Measurements from ENCODE around the gene AGBL3. TPM values are rescaled to one million over a fixed set of nuclear protein-coding genes. Genes with fewer than 3 reads are reported as not detected.

AGBL3 gene
- total RNA-seq, 1 donor from 2014 or later = 0.91 TPM

DNA sequence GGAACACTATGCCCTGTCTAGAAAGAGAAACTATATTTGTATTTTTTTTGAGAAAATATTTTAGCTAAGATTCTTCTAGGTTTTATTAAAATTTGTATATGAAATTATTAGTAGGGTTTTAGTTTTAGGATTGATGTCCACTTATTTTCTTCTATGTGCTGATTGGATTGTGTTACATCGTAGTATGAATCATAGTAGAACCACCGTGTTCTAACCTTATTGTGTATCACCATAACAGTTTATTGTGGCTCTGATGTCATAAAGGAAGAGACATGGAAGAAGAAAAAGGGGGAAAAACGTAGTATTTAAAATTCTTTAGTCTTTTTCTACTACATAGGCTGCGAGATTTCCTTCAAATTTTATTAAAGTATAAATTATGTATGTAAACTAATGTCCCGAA is 1.9 kb downstream of the AGBL3 start:
- Histone ChIP-seq H3K4me1 (ENCODE audit: insufficient read depth, low read length) (peaks cover 20% of the 10 kb centered on the region), H3K4me3 (ENCODE audit: insufficient read depth, low read depth, low read length) (no peak overlapping the region), H3K4me2 (ENCODE audit: low read length) (no peak overlapping the region), H3K79me2 (ENCODE audit: insufficient read depth, low read length) (peaks cover 5% of the 10 kb centered on the region), H3K36me3 (ENCODE audit: insufficient read depth, low read length) (no peaks in the 10 kb centered on the region), H3K27me3 (ENCODE audit: insufficient read depth, low read length) (no peaks in the 10 kb centered on the region), H4K20me1 (ENCODE audit: insufficient read depth, low read length) (no peaks in the 10 kb centered on the region), H3K27ac (ENCODE audit: low read depth, low read length) (no peak overlapping the region), H3K9me3 (ENCODE audit: insufficient read depth, low read depth, low read length) (no peaks in the 10 kb centered on the region), H2AFZ (ENCODE audit: low read depth, low read length) (no peak overlapping the region), H3K9ac (ENCODE audit: low read length) (no peak overlapping the region)
- TF ChIP-seq EZH2 (IDR thresholded peaks at IDR 0.05; ENCODE audit: insufficient read depth, low read length) = no peak
- TF ChIP-seq, protein P1, sequence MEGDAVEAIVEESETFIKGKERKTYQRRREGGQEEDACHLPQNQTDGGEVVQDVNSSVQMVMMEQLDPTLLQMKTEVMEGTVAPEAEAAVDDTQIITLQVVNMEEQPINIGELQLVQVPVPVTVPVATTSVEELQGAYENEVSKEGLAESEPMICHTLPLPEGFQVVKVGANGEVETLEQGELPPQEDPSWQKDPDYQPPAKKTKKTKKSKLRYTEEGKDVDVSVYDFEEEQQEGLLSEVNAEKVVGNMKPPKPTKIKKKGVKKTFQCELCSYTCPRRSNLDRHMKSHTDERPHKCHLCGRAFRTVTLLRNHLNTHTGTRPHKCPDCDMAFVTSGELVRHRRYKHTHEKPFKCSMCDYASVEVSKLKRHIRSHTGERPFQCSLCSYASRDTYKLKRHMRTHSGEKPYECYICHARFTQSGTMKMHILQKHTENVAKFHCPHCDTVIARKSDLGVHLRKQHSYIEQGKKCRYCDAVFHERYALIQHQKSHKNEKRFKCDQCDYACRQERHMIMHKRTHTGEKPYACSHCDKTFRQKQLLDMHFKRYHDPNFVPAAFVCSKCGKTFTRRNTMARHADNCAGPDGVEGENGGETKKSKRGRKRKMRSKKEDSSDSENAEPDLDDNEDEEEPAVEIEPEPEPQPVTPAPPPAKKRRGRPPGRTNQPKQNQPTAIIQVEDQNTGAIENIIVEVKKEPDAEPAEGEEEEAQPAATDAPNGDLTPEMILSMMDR (IDR thresholded peaks at IDR 0.05; ENCODE audit: insufficient read depth, low read depth, low read length) = no peak
- H3K36me3 Mint-ChIP-seq (ENCODE audit: low read depth, unreplicated experiment) = no peaks in the 10 kb centered on the region
- H3K27ac Mint-ChIP-seq (ENCODE audit: unreplicated experiment) = no peak overlapping the region
- H3K27me3 Mint-ChIP-seq (ENCODE audit: low read depth, unreplicated experiment) = no peaks in the 10 kb centered on the region
- H3K4me1 Mint-ChIP-seq (ENCODE audit: low read depth, unreplicated experiment) = peaks cover 16% of the 10 kb centered on the region
- no peaks in the 10 kb centered on the region for H3K9me3 Mint-ChIP-seq (ENCODE audit: unreplicated experiment)
- no peak for DNase-seq (ENCODE audit: low read depth)
- FAIRE-seq = no peak
- H3K4me3 Mint-ChIP-seq (ENCODE audit: unreplicated experiment) = no peak overlapping the region

DNA sequence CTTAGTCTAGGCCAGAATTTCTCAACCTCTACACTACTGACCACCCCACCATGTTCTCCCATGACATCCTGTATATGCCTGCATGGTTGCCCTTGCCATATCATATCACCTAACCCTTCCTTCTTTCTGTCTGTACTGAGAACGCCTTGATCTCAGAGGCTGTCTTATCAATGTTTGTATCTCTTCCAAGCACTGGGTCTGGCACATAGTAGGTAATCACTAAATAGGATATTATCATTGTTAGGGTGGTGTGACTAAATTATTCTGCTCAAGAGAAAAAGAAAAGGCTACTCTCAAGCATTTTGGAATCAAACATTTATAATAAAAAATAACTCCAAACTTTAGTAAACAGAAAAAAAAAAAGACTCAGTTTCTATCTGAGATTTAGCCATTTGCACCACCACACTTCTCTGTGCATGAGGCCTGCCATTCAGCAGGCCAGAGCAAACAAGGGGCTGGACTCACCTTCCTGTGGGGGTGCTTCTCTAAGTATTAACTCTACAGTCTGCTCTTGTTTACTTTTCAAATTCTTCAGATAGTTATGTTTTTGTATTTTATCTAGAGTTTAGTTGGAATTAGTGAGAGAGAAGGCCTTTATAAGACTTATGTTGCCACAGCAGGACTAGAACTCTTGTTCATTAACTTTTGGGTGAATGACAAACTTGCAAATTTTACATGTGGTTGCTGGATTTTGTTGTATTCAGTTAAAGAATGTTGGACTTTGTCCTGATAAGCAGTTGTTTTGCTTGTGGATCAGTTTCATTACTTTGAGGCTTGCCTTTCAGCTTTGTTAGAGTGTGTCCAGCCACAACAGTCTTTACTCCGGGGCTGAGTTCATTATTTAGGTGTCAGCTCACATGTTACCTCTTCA is 5.4 kb downstream of the AGBL3 start:
- Histone ChIP-seq H4K20me1 (ENCODE audit: insufficient read depth, low read length) (no peaks in the 10 kb centered on the region), H3K36me3 (ENCODE audit: insufficient read depth, low read length) (peaks cover 4% of the 10 kb centered on the region), H3K4me3 (ENCODE audit: insufficient read depth, low read depth, low read length) (no peak overlapping the region), H3K4me1 (ENCODE audit: insufficient read depth, low read length) (peaks cover 20% of the 10 kb centered on the region), H3K9ac (ENCODE audit: low read length) (no peak overlapping the region), H3K4me2 (ENCODE audit: low read length) (peak overlapping the region; percentile 21), H3K9me3 (ENCODE audit: insufficient read depth, low read depth, low read length) (no peaks in the 10 kb centered on the region), H3K27me3 (ENCODE audit: insufficient read depth, low read length) (no peaks in the 10 kb centered on the region), H3K27ac (ENCODE audit: low read depth, low read length) (no peak overlapping the region), H2AFZ (ENCODE audit: low read depth, low read length) (no peak overlapping the region), H3K79me2 (ENCODE audit: insufficient read depth, low read length) (peaks cover 5% of the 10 kb centered on the region)
- Mint-ChIP-seq H3K9me3 (ENCODE audit: unreplicated experiment) (no peaks in the 10 kb centered on the region), H3K4me3 (ENCODE audit: unreplicated experiment) (no peak overlapping the region), H3K4me1 (ENCODE audit: low read depth, unreplicated experiment) (peaks cover 16% of the 10 kb centered on the region), H3K36me3 (ENCODE audit: low read depth, unreplicated experiment) (peaks cover 5% of the 10 kb centered on the region), H3K27ac (ENCODE audit: unreplicated experiment) (no peak overlapping the region), H3K27me3 (ENCODE audit: low read depth, unreplicated experiment) (no peaks in the 10 kb centered on the region)
- no peak for FAIRE-seq
- no peak for DNase-seq (ENCODE audit: low read depth)
- TF ChIP-seq, protein P1 (IDR thresholded peaks at IDR 0.05; ENCODE audit: insufficient read depth, low read depth, low read length) = no peak
- no peak for TF ChIP-seq EZH2 (IDR thresholded peaks at IDR 0.05; ENCODE audit: insufficient read depth, low read length)

DNA sequence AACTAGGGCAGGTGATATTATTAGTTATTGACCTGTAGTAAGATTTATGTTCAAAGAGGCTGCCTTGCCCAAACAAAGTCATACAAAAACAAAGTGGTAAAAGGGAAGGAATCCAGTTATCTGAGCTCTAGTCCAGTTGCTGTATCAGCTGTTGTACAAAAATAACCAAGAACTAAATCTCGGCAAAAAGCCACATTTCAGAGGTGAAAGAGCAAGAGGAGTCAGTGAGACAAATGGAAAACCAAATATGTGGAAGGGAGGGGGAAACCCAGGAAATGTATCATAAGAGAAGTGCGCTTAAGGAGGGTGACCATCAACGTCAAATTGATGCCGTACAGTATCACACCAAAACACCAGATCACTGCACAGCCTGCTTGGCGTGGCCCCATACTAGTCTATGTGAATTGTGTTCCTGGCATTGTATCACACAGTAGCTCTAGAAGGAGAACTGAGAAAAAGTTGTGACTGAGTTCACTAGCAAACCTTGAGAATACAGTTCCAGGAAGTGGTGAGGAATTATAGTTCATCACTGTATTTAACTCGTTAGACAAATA is 6.4 kb downstream of the AGBL3 start:
- H3K9ac ChIP-seq (ENCODE audit: low read length) = no peak overlapping the region
- H3K36me3 ChIP-seq (ENCODE audit: insufficient read depth, low read length) = peaks cover 4% of the 10 kb centered on the region
- DNase-seq (ENCODE audit: low read depth) = peak; percentile 52
- Mint-ChIP-seq H3K4me1 (ENCODE audit: low read depth, unreplicated experiment) (peaks cover 16% of the 10 kb centered on the region), H3K9me3 (ENCODE audit: unreplicated experiment) (no peaks in the 10 kb centered on the region), H3K27ac (ENCODE audit: unreplicated experiment) (no peak overlapping the region), H3K27me3 (ENCODE audit: low read depth, unreplicated experiment) (no peaks in the 10 kb centered on the region), H3K4me3 (ENCODE audit: unreplicated experiment) (no peak overlapping the region), H3K36me3 (ENCODE audit: low read depth, unreplicated experiment) (peaks cover 5% of the 10 kb centered on the region)
- peak overlapping the region; percentile 37 for H3K27ac ChIP-seq (ENCODE audit: low read depth, low read length)
- H4K20me1 ChIP-seq (ENCODE audit: insufficient read depth, low read length) = no peaks in the 10 kb centered on the region
- no peak overlapping the region for H2AFZ ChIP-seq (ENCODE audit: low read depth, low read length)
- no peaks in the 10 kb centered on the region for H3K27me3 ChIP-seq (ENCODE audit: insufficient read depth, low read length)
- no peak overlapping the region for H3K4me3 ChIP-seq (ENCODE audit: insufficient read depth, low read depth, low read length)
- TF ChIP-seq, protein P1 (IDR thresholded peaks at IDR 0.05; ENCODE audit: insufficient read depth, low read depth, low read length) = no peak
- no peak for TF ChIP-seq EZH2 (IDR thresholded peaks at IDR 0.05; ENCODE audit: insufficient read depth, low read length)
- H3K9me3 ChIP-seq (ENCODE audit: insufficient read depth, low read depth, low read length) = no peaks in the 10 kb centered on the region
- peaks cover 16% of the 10 kb centered on the region for H3K4me1 ChIP-seq (ENCODE audit: insufficient read depth, low read length)
- H3K4me2 ChIP-seq (ENCODE audit: low read length) = peak overlapping the region; percentile 21
- no peak for FAIRE-seq
- no peaks in the 10 kb centered on the region for H3K79me2 ChIP-seq (ENCODE audit: insufficient read depth, low read length)

Data from astrocyte (in vitro differentiated cells and primary cell).